Stimulated activated CD8-positive, alpha-beta memory T cell treated with anti-CD3 and anti-CD28 coated beads, Interleukin-12 subunit alpha, Interleukin-12 subunit beta, amount 100 ng/mL, for 1 hour (primary cell): ENCODE results near the gene PTDSS2.

Experiments used
- DNase-seq: peaks from one replicate; pipeline ENCODE4 v3.0.0-alpha.2; 2020; ENCODE audit warnings: low read depth

The PTDSS2 gene

DNA sequence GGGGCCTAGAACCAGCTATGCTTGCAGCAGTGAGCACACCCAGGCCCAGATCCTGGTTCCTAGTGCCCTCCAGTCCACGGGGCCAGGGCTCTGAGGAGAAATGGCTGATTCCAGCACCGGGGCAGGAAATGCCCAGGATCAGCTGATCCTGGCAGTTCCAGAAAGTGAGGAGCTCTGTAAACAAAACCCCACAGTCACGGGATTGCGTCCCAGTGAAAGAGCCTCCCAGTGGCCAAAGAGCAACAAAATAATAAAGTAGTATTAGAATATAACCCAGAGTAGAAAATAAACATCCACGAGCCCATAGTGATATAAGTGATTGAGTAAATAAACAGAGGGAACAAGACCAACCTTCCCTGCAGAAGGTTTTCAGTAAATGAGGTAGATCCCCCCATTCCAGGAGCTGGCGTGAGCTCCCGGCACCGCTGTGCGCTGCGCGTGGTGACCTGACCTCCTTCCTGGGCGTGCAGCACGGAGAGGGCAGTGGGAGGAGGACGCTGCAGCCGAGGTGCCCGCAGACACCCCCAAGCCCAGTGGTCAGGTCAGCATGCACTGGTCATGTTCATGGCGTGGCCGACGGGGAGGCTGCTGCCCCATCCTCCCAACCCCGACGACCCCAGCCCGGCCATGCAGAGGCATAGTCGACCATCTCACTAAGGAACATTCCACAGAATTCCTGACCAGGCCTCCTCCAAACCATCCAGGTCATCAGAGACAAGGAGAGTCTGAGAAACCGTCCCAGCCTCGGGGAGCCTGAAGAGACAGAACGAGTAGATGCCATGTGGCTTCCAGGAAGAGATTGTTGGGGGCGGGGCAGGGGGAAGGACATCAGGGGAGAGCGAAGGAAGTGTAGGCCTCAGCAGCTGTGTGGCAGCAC is 19.8 kb downstream of the PTDSS2 start:
- DNase-seq: no peak

DNA sequence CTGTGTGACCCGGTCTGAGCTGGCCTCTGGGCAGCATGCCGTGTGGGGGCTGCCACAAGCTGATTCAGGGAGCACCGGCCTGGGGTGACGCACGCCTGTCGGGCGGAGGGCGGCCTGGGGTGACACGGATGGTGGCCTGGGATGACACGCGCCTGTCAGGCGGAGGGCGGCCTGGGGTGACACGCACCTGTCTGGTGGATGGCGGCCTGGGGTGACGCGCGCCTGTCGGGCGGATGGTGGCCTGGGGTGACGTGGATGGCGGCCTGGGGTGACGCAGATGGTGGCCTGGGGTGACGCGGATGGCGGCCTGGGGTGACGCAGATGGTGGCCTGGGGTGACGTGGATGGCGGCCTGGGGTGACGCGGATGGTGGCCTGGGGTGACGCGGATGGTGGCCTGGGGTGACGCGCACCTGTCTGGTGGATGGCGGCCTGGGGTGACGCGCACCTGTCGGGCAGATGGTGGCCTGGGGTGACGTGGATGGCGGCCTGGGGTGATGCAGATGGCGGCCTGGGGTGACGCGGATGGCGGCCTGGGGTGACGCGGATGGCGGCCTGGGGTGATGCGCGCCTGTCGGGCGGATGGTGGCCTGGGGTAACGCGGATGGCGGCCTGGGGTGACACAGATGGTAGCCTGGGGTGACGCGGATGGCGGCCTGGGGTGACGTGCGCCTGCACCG is 21.5 kb downstream of the PTDSS2 start:
- DNase-seq: no peak

DNA sequence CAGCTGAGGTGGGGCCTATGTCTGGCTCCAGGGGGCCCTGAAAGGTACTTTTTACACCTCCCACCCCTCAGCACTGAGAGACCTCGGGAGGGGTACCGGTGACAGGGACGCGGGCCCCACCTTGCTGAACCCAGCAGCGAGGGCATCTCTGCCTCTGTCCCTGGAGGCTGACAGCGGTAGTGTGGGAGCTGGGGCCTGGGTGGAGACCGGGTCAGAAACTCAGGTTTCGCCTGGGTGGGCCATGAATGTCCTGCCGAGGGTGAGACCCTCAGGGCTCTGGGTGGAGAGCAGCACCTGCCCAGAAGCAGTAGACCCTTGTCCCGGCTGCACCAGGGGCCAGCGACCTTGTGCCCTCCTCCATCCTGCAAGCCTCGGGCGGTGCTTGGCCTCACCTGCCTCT is 22.2 kb downstream of the PTDSS2 start:
- no peak for DNase-seq

GRCh38 chr11:472816-473215 is 22.7 kb downstream of the PTDSS2 start:
- no peak for DNase-seq

- DNase-seq: no peak
Observed at GRCh38 chr11:473415-473814, 23.3 kb downstream of the PTDSS2 start.

DNA sequence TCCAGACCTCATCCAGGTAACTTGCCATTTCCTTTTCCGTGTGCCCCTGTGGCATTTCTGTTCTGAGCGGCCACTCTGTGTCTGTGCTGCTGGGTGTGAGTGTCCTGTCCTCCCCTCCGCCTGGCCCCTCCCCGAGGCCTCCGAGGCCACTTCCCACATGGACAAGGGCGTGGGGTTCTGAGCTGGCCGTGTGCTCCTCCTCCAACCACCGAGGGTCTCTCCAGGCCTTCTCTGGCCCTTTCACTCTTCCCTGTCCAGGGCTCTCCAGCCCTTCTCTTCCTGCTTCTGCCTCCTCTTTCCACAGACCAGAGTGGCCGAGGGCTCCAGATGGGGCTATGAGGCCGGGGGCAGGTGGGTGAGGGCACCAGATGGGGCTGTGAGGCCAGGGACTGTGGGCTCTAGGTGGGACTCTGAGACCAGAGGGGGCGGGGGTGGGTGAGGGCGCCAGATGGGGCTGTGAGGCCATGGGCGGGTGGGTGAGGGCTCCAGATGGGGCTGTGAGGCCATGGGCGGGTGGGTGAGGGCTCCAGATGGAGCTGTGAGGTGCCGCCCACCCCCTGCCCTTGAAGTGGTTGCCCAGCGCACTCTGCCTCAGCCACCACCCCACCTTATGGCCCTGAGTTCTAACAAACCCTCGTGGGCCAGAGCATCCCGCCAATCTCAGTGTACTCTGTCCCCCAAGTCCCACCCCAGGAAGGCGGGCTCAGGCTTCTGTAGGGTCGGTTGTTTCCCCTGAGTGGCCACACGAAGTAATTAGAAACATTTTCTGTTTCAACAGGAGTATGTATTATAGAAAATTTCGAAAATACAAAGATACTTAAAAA is 24.1 kb downstream of the PTDSS2 start:
- DNase-seq: no peak

DNA sequence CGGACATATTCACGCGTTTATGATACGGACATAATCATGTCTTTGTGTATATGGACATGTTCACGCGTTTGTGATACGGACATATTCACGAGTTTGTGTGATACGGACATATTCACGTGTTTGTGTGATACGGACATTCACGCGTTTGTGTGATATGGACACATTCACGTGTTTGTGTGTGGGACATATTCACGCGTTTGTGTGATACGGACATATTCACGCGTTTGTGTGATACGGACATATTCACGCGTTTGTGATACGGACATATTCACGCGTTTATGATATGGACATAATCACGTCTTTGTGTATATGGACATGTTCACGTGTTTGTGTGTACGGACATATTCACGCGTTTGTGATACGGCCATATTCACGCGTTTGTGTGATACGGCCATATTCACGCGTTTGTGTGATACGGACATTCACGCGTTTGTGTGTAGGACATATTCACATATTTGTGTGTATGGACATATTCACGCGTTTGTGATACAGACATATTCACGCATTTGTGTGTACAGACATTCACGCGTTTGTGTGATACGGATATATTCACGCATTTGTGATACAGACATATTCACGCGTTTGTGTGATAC is 24.9 kb downstream of the PTDSS2 start:
- DNase-seq: no peak

DNA sequence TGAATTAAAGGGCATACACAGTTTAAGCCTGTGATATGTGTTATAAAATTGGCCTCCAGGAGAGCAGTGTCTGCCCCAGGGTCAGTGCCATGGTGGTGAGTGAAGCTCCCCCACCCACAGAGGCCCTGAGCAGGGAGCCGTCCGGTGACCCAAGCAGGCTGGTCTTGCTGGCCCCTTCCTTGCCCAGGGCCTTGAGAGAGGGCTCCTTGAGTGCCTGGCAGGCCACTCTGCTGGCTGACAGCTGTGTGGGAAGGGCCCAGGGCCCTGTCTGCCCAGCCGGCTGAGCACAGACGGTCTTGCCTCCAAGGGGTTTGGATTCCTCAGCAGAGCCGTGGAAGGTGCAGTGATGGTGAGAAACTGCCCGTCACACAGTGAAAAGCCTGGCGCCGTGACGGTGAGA is 25.9 kb downstream of the PTDSS2 start:
- no peak for DNase-seq

DNA sequence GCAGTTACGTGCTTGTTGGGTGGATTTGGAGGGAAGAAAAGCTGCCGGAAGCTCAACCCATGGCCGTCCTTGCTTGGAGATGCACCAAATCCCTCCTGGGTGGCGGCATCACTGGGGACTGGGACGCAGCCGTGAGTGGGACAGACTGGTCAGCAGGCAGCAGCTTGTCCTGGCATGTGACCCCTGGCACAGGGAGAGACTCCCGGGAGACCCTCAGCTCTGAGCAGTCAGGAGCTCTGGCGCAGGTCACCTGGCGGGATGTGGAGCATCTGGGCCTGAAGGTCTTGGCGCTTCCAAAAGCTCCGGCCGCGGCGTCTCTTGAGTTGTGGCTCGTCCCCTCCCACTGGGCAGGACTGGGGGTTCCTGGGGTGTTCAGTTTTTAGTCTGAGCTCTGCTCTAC is 26.3 kb downstream of the PTDSS2 start:
- DNase-seq: no peak

GRCh38 chr11:477052-477715 is 27.1 kb downstream of the PTDSS2 start:
- no peak for DNase-seq

DNA sequence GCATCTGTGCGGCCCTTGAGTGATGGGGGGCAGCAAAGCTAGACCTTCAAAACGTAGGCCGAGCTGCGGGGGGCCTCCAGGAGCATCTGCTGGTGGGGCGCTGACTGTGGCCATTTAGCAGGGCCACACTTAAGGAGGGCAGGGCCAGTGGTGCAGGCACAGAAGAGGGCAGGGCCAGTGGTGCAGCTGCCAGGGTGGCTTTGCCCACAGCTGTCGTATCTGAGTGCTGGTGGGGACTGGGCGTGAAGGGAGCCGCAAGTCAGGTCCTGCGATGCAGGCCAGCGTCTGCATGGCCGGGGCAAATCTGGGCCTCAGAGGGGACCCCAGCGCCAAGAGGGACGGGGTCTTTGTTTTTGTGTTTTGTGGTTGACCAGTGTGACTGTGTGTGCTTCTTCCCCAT is 29.2 kb downstream of the PTDSS2 start:
- no peak for DNase-seq

DNA sequence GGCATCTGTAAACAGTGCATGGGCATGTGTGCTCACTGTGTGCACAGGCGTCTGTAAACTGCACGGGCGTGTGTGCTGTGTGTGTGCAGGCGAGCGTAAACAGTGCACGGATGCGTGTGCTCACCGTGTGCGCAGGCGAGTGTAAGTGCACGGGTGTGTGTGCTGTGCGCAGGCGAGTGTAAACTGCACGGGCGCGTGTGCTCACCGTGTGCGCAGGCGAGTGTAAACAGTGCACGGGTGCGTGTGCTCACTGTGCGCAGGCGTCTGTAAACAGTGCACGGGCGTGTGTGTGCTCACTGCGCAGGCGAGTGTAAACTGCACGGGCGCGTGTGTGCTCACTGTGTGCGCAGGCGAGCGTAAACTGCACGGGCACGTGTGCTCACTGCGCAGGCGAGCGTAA is 34.5 kb downstream of the PTDSS2 start:
- no peak for DNase-seq

DNA sequence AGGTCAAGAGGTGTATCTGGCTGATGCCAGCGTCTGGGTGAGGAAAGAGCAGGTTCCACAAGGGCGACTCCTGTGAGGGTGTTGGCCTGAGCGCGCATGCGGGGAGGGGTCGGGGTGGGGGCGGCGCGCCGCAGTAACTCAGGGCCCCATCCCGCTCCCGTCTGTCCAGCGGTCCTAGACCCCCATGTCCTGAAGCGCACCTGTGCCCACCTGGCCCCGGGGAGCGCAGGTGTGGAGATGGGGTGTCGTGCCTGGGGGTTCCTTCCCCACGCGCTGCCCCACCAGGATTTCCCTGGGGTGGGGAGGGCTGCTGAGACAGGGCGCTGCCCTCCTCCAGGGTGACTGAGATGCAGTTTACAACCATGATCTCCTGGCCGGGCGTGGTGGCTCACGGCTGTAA is 36.1 kb downstream of the PTDSS2 start:
- no peak for DNase-seq

DNA sequence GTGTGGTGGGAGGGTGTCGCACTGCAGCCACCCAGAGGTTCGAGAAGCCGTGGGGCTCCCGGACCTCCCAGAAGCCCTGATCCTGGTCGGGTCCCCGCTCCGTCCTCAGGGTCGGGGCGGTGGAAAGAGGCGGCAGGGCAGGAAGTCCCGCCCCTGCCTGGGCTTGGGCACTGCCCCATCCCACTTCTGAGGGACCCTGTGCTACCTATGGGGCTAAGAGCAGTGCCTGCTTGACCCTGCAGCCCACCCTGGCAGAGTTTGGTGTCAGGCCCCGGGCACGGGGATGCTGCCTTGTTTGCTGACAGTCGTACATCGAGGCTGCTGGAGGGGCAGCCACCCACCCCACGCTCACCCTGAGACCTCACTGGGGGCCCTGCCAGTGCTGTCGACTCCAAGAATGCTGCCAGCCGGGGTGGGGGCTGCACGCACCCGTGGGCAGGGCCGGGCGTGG is 37.5 kb downstream of the PTDSS2 start:
- DNase-seq: no peak

GRCh38 chr11:488062-488461 is 38.0 kb downstream of the PTDSS2 start:
- DNase-seq: no peak

- DNase-seq: no peak
Observed at GRCh38 chr11:488579-488978, 38.5 kb downstream of the PTDSS2 start.

DNA sequence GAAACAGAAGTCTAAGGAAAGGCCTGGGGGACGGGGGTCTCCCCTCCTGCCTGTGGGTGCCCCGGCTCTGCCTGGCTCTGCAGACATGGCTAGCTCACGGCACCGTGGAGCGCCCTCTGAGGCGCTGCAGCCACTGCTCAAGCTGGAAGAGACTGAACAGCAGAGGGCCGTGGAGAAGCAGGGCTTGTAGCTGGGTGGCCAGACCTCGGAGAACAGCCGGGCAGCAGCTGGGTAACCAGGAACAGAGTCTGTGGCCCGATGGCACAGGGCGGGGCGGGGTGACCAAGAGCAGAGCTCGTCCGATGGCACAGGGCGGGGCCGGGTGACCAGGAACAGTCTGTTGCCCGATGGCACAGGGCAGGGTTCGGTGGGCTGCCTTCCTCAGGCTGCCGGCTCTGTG is 38.9 kb downstream of the PTDSS2 start:
- DNase-seq: no peak

GRCh38 chr11:489610-490185 is 39.6 kb downstream of the PTDSS2 start:
- no peak for DNase-seq

GRCh38 chr11:490186-490929 is 40.3 kb downstream of the PTDSS2 start:
- DNase-seq: no peak

DNA sequence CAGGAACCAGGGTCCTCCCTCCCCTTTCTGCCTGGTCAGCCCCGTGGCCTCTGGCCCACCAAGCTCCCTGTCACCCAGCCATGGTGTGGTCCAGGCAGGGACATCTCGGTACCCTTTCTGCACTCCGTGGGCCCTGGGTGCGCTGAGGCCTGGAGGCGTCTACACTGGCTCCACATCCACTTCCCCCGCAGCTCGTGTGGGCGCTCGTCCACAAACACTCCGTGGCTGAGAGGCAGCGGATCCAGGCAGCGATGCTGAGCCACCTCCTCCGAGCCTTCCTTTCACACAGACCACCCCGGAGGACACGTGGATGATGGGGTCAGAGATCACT is 40.8 kb downstream of the PTDSS2 start:
- DNase-seq: no peak

- no peak for DNase-seq
Observed at GRCh38 chr11:491358-491757, 41.3 kb downstream of the PTDSS2 start.
